GM23338 (cell line): Measurements from ENCODE around the gene TAB3. TPM values are rescaled to one million over a fixed set of nuclear protein-coding genes. Genes with fewer than 3 reads are reported as not detected.

Experiments used
- ATAC-seq: fragments of 200-7000 bp; cut with Tn5 transposase; 3 replicates; pipeline ENCODE4 v1.9.1; 2020
- DNase-seq: peaks from one replicate; pipeline ENCODE4 v3.0.0-alpha.2; 2015; ENCODE audit warnings: low spot score
- H2AFZ ChIP-seq: fragments of 200-600 bp; sonication (generic); 2 replicates; pipeline ENCODE4 v1.8.0; 2016; ENCODE audit warnings: antibody characterized with exemption, mild to moderate bottlenecking, moderate library complexity
- H3F3A ChIP-seq: fragments of 200-600 bp; sonication (generic); replicated peaks from 2 replicates; pipeline ENCODE4 v1.8.0; 2017; ENCODE audit warnings: antibody characterized with exemption, mixed run types, low read depth
- H3K27ac ChIP-seq: fragments of 200-600 bp; sonication (generic); 2 replicates; pipeline ENCODE4 v1.6.1; 2016; ENCODE audit warnings: low read depth
- H3K27me3 ChIP-seq: fragments of 200-600 bp; sonication (generic); 2 replicates; pipeline ENCODE4 v1.8.0; 2016; ENCODE audit warnings: mild to moderate bottlenecking, mixed run types, moderate library complexity; ENCODE audit not compliant: insufficient read depth
- H3K36me3 ChIP-seq: fragments of 200-600 bp; sonication (generic); 2 replicates; pipeline ENCODE4 v1.8.0; 2016; ENCODE audit warnings: mild to moderate bottlenecking; ENCODE audit not compliant: insufficient read depth
- H3K4me1 ChIP-seq: fragments of 200-600 bp; sonication (generic); 2 replicates; pipeline ENCODE4 v1.8.0; 2016; ENCODE audit warnings: mild to moderate bottlenecking, moderate library complexity; ENCODE audit not compliant: insufficient read depth
- H3K4me2 ChIP-seq: fragments of 200-600 bp; sonication (generic); 2 replicates; pipeline ENCODE4 v1.7.1; 2017; ENCODE audit warnings: mixed run types
- H3K4me3 ChIP-seq: fragments of 200-600 bp; sonication (generic); 2 replicates; pipeline ENCODE4 v1.6.1; 2016; ENCODE audit warnings: mixed run types
- H3K79me2 ChIP-seq: fragments of 200-600 bp; sonication (generic); replicated peaks from 2 replicates; pipeline ENCODE4 v1.8.0; 2017; ENCODE audit warnings: mild to moderate bottlenecking; ENCODE audit not compliant: insufficient read depth
- H3K9me2 ChIP-seq: fragments of 200-600 bp; sonication (generic); 2 replicates; pipeline ENCODE4 v1.8.0; 2017; ENCODE audit not compliant: insufficient read depth
- H4K20me1 ChIP-seq: fragments of 200-600 bp; sonication (generic); replicated peaks from 2 replicates; pipeline ENCODE4 v1.8.0; 2017; ENCODE audit warnings: mild to moderate bottlenecking; ENCODE audit not compliant: insufficient read depth
- H3K27ac Mint-ChIP-seq: 2 replicates; pipeline ENCODE4 v1.8.0; 2020; ENCODE audit warnings: inconsistent platforms, mild to moderate bottlenecking, moderate library complexity, mixed read lengths
- H3K27me3 Mint-ChIP-seq: 3 replicates; pipeline ENCODE4 v1.8.0; 2022; ENCODE audit warnings: low read depth, mild to moderate bottlenecking, moderate library complexity, mixed read lengths, inconsistent platforms; ENCODE audit not compliant: insufficient read depth, poor library complexity
- H3K36me3 Mint-ChIP-seq: 3 replicates; pipeline ENCODE4 v1.8.0; 2021; ENCODE audit warnings: low read depth, mild to moderate bottlenecking, inconsistent platforms, moderate library complexity, mixed read lengths
- H3K4me1 Mint-ChIP-seq: 3 replicates; pipeline ENCODE4 v1.8.0; 2020; ENCODE audit warnings: mild to moderate bottlenecking, inconsistent platforms, mixed read lengths
- H3K4me3 Mint-ChIP-seq: 3 replicates; pipeline ENCODE4 v1.8.0; 2021; ENCODE audit warnings: moderate library complexity, mild to moderate bottlenecking, inconsistent platforms, mixed read lengths
- H3K9me3 Mint-ChIP-seq: 3 replicates; pipeline ENCODE4 v1.8.0; 2020; ENCODE audit warnings: moderate library complexity, mild to moderate bottlenecking, inconsistent platforms, mixed read lengths
- CREB1 ChIP-seq: fragments of 250-450 bp; sonication (Bioruptor Pico); IDR thresholded peaks from 2 replicates; pipeline ENCODE4 v1.5.0; 2020; ENCODE audit warnings: low read depth, mild to moderate bottlenecking, moderate library complexity
- CTCF ChIP-seq, 2 experiments: fragments of 200-600 bp in 1 of 2; sonication (generic) in 1 of 2; conservative IDR thresholded peaks; 2 replicates each; pipeline versions ENCODE4 v1.5.1 to v1.6.1; 2016 to 2017; ENCODE audit warnings: antibody characterized with exemption in 2 of 2, low read depth in 2 of 2, mild to moderate bottlenecking in 2 of 2, moderate library complexity in 1 of 2
- ETS1 ChIP-seq: IDR thresholded peaks from 2 replicates; pipeline ENCODE4 v1.6.1; 2016; ENCODE audit warnings: antibody characterized with exemption
- EZH2phosphoT487 ChIP-seq: fragments of 200-600 bp; sonication (generic); IDR thresholded peaks from one replicate; pipeline ENCODE4 v1.8.1; 2018; ENCODE audit warnings: antibody characterized with exemption; ENCODE audit not compliant: unreplicated experiment
- JUNB ChIP-seq: IDR thresholded peaks from one replicate; pipeline ENCODE4 v1.6.1; 2016; ENCODE audit warnings: antibody characterized with exemption; ENCODE audit not compliant: unreplicated experiment
- NANOG ChIP-seq: IDR thresholded peaks from 2 replicates; pipeline ENCODE4 v1.6.1; 2016; ENCODE audit warnings: antibody characterized with exemption, borderline replicate concordance
- POLR2AphosphoS5 ChIP-seq: IDR thresholded peaks from 2 replicates; pipeline ENCODE4 v1.6.1; 2016; ENCODE audit warnings: antibody characterized with exemption, low read depth
- REST ChIP-seq: IDR thresholded peaks from one replicate; pipeline ENCODE4 v1.6.1; 2018; ENCODE audit warnings: antibody characterized with exemption; ENCODE audit not compliant: unreplicated experiment
- STAT1 ChIP-seq: IDR thresholded peaks from one replicate; pipeline ENCODE4 v1.6.1; 2016; ENCODE audit warnings: antibody characterized with exemption; ENCODE audit not compliant: unreplicated experiment
- ZNF114 ChIP-seq: fragments of 250-450 bp; sonication (Bioruptor Pico); IDR thresholded peaks from 2 replicates; pipeline ENCODE4 v1.5.0; 2020; ENCODE audit warnings: mild to moderate bottlenecking, moderate library complexity
- ZNF331 ChIP-seq: fragments of 250-450 bp; sonication (Bioruptor Pico); IDR thresholded peaks from 2 replicates; pipeline ENCODE4 v1.5.0; 2020; ENCODE audit warnings: low read depth, mild to moderate bottlenecking, moderate library complexity
- polyA plus RNA-seq: library from polyadenylated mRNA; unstranded; fragments of >200 nt; fragmentation: Nextera tagmentation; extraction: Ambion mirVana; gene quantifications from 2 replicates; pipeline ENCODE4 v1.2.1, GENCODE V29; 2016
- total RNA-seq: library from RNA; depleted of rRNA; stranded (reverse); fragments of >200 nt; shearing (Covaris generic); gene quantifications from 2 replicates; pipeline ENCODE4 v1.2.3, GENCODE V29; 2014

TAB3 gene
- total and polyA plus RNA-seq, 2 experiments from 2014 or later: 4.4 to 21.7 TPM

GRCh38 chrX:30793767-30794103 lies 95.3 kb downstream of the TAB3 start (continued):
- TF ChIP-seq ZNF331 (no peak), NANOG (no peak), ZNF114 (CRISPR knock-in tag) (no peak), STAT1 (no peak), JUNB (no peak), ETS1 (no peak), EZH2phosphoT487 (no peak), CTCF (conservative IDR thresholded peaks at IDR 0.05; ENCODE audit: low read depth in 2 of 2) (no peak), POLR2AphosphoS5 (no peak), REST (no peak)

GRCh38 chrX:30793075-30793766 lies 95.8 kb downstream of the TAB3 start:
- Histone ChIP-seq H3K4me1 (no peaks in the 10 kb centered on the region), H3K4me3 (no peak overlapping the region), H3K9me2 (no peaks in the 10 kb centered on the region), H4K20me1 (no peaks in the 10 kb centered on the region), H3K27ac (no peak overlapping the region), H3K27me3 (no peaks in the 10 kb centered on the region), H2AFZ (no peak overlapping the region), H3K79me2 (no peaks in the 10 kb centered on the region), H3K4me2 (no peak overlapping the region), H3F3A (no peaks in the 10 kb centered on the region), H3K36me3 (no peaks in the 10 kb centered on the region)
- Mint-ChIP-seq H3K36me3 (no peaks in the 10 kb centered on the region), H3K27ac (no peak overlapping the region), H3K27me3 (no peaks in the 10 kb centered on the region), H3K4me1 (no peaks in the 10 kb centered on the region), H3K9me3 (no peaks in the 10 kb centered on the region), H3K4me3 (no peak overlapping the region)
- DNase-seq: no peak
- ATAC-seq: no peak
- TF ChIP-seq NANOG (no peak), CREB1 (CRISPR knock-in tag) (no peak), POLR2AphosphoS5 (no peak), EZH2phosphoT487 (no peak), ZNF114 (CRISPR knock-in tag) (no peak), REST (no peak)
